DMS79 treated with DMSO at 0.1 percent for 48 hours (cell line): ENCODE data around the gene PLEKHG4.

ENCODE experiments used
- DNase-seq: peaks from one replicate; lab custom pipeline; 2025; lab: John Stamatoyannopoulos, UW

The PLEKHG4 gene

GRCh38 chr16:67246081-67246755 lies 33.1 kb upstream of the PLEKHG4 start:
- peak; percentile 2 for DNase-seq

- peak; percentile 50 for DNase-seq
Observed at GRCh38 chr16:67246756-67247191, 32.6 kb upstream of the PLEKHG4 start.

- DNase-seq: peak; percentile 72
Observed at GRCh38 chr16:67247192-67248072, 31.9 kb upstream of the PLEKHG4 start, which contains the start of gene FHOD1. Gene FHOD1 (minus strand): TSS chr16:67247481. CDS start chr16:67247410, 71 bp downstream.

- no peak for DNase-seq
Observed at GRCh38 chr16:67248073-67248400, 31.3 kb upstream of the PLEKHG4 start.

- no peak for DNase-seq
Observed at GRCh38 chr16:67248401-67249177, 30.7 kb upstream of the PLEKHG4 start, which contains the start of gene SLC9A5. Gene SLC9A5 (plus strand): TSS chr16:67248979. CDS start chr16:67249015, 36 bp downstream.

GRCh38 chr16:67249178-67250044 lies 29.9 kb upstream of the PLEKHG4 start:
- no peak for DNase-seq

GRCh38 chr16:67250045-67250327 lies 29.3 kb upstream of the PLEKHG4 start:
- no peak for DNase-seq

GRCh38 chr16:67252609-67253497 lies 26.5 kb upstream of the PLEKHG4 start:
- no peak for DNase-seq

- DNase-seq: no peak
Observed at GRCh38 chr16:67254801-67255552, 24.4 kb upstream of the PLEKHG4 start.

- DNase-seq: no peak
Observed at GRCh38 chr16:67255553-67256221, 23.6 kb upstream of the PLEKHG4 start.

GRCh38 chr16:67256701-67257230 lies 22.6 kb upstream of the PLEKHG4 start:
- no peak for DNase-seq

- DNase-seq: no peak
Observed at GRCh38 chr16:67257486-67258160, 21.7 kb upstream of the PLEKHG4 start.

- no peak for DNase-seq
Observed at GRCh38 chr16:67258161-67258835, 21.0 kb upstream of the PLEKHG4 start.

GRCh38 chr16:67259705-67260104 lies 19.6 kb upstream of the PLEKHG4 start:
- DNase-seq: no peak

GRCh38 chr16:67260426-67261063 lies 18.8 kb upstream of the PLEKHG4 start:
- peak; percentile 3 for DNase-seq

GRCh38 chr16:67263201-67263600 lies 16.1 kb upstream of the PLEKHG4 start:
- DNase-seq: no peak

GRCh38 chr16:67264277-67264676 lies 15.1 kb upstream of the PLEKHG4 start:
- no peak for DNase-seq
